Smooth muscle cell (in vitro differentiated cells): ENCODE results near the gene LYRM4. TPM values are rescaled to one million over a fixed set of nuclear protein-coding genes. Genes with fewer than 3 reads are reported as not detected.

Experiments used
- DNase-seq: peaks from one replicate; lab custom pipeline; 2025; ENCODE audit not compliant: unreplicated experiment; lab: John Stamatoyannopoulos, UW
- H2AFZ ChIP-seq: fragments of 200-600 bp; sonication (generic); 2 replicates; pipeline ENCODE4 v1.6.0; 2016; ENCODE audit warnings: antibody characterized with exemption, low read depth, mild to moderate bottlenecking
- H3F3A ChIP-seq: fragments of 200-600 bp; sonication (generic); 2 replicates; pipeline ENCODE4 v1.6.0; 2017; ENCODE audit warnings: antibody characterized with exemption, low read depth
- H3K27ac ChIP-seq: fragments of 200-600 bp; sonication (generic); 2 replicates; pipeline ENCODE4 v1.5.1; 2016; ENCODE audit warnings: low read depth, mild to moderate bottlenecking
- H3K27me3 ChIP-seq: fragments of 200-600 bp; sonication (generic); 2 replicates; pipeline ENCODE4 v1.6.1; 2016; ENCODE audit warnings: low read depth, mild to moderate bottlenecking
- H3K36me3 ChIP-seq: fragments of 200-600 bp; sonication (generic); 2 replicates; pipeline ENCODE4 v1.5.1; 2016; ENCODE audit warnings: low read depth
- H3K4me1 ChIP-seq: fragments of 200-600 bp; sonication (generic); 2 replicates; pipeline ENCODE4 v1.5.1; 2016; ENCODE audit warnings: low read depth
- H3K4me2 ChIP-seq: fragments of 200-600 bp; sonication (generic); 2 replicates; pipeline ENCODE4 v1.6.0; 2016; ENCODE audit warnings: mild to moderate bottlenecking
- H3K4me3 ChIP-seq: fragments of 200-600 bp; sonication (generic); 2 replicates; pipeline ENCODE4 v1.5.1; 2016; ENCODE audit warnings: mild to moderate bottlenecking
- H3K79me2 ChIP-seq: fragments of 200-600 bp; sonication (generic); 2 replicates; pipeline ENCODE4 v1.6.0; 2016; ENCODE audit warnings: low read depth, mild to moderate bottlenecking
- H3K9ac ChIP-seq: fragments of 200-600 bp; sonication (generic); 2 replicates; pipeline ENCODE4 v1.6.0; 2016; ENCODE audit warnings: low read depth
- H3K9me3 ChIP-seq: fragments of 200-600 bp; sonication (generic); replicated peaks from 2 replicates; pipeline ENCODE4 v1.5.1; 2016; ENCODE audit warnings: low read depth
- H4K20me1 ChIP-seq: fragments of 200-600 bp; sonication (generic); 2 replicates; pipeline ENCODE4 v1.6.0; 2016; ENCODE audit warnings: low read depth
- WGBS: methylation state at CpG from one replicate; pipeline ENCODE4 v1.1.7; 2016; ENCODE audit warnings: low lambda C conversion rate; 5-methylcytosine and 5-hydroxymethylcytosine counted together
- polyA plus RNA-seq: library from polyadenylated mRNA; unstranded; fragments of >200 nt; fragmentation: Nextera tagmentation; extraction: Ambion mirVana; gene quantifications from 2 replicates; pipeline ENCODE4 v1.2.1, GENCODE V29; 2016
- total RNA-seq: library from RNA; depleted of rRNA; stranded (reverse); fragments of >200 nt; gene quantifications from 2 replicates; pipeline ENCODE4 v1.2.3, GENCODE V29; 2014
- TF ChIP-seq, protein P1 (sequence below): fragments of 200-600 bp; sonication (generic); IDR thresholded peaks from 2 replicates; pipeline ENCODE4 v1.5.1; 2017; ENCODE audit warnings: borderline replicate concordance, mild to moderate bottlenecking, antibody characterized with exemption; ENCODE audit not compliant: insufficient read depth, poor library complexity, severe bottlenecking

Gene LYRM4
- total and polyA plus RNA-seq, 2 experiments from 2014 or later, result 26.1 to 27.1 TPM

DNA sequence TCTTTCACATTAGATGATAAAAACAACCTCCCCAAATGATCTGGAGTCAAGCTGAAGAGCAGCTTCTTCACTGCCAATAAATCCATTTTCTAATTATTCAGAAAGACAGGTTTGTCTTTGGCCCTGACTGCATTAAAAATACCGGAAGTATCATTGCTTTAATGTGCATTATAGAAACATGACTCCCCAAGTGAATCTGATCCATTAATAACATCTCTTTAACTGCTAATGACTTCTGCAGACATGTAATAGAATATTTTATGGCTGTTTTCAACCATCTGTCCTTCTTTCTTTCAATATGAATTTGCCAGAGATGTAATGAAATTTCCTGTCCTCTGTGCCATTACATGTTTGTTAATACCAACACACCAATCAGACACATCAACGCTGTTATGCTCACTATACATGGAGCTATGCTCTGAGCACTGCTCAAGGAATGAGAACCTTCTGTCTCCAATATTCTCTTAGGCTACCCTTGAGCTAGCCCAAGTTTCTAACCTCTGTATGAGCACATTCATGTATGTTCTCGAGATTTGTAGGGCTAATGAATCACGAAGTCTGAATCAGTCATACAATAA is 87.8 kb downstream of the LYRM4 start:
- Histone ChIP-seq H3K4me2 (no peak overlapping the region), H3K4me1 (peaks cover 6% of the 10 kb centered on the region), H2AFZ (no peak overlapping the region), H4K20me1 (no peaks in the 10 kb centered on the region), H3K9ac (no peak overlapping the region), H3K4me3 (no peak overlapping the region), H3K36me3 (no peaks in the 10 kb centered on the region), H3F3A (no peaks in the 10 kb centered on the region), H3K27me3 (no peaks in the 10 kb centered on the region), H3K27ac (no peak overlapping the region), H3K9me3 (no peaks in the 10 kb centered on the region), H3K79me2 (no peaks in the 10 kb centered on the region)
- TF ChIP-seq, protein P1, sequence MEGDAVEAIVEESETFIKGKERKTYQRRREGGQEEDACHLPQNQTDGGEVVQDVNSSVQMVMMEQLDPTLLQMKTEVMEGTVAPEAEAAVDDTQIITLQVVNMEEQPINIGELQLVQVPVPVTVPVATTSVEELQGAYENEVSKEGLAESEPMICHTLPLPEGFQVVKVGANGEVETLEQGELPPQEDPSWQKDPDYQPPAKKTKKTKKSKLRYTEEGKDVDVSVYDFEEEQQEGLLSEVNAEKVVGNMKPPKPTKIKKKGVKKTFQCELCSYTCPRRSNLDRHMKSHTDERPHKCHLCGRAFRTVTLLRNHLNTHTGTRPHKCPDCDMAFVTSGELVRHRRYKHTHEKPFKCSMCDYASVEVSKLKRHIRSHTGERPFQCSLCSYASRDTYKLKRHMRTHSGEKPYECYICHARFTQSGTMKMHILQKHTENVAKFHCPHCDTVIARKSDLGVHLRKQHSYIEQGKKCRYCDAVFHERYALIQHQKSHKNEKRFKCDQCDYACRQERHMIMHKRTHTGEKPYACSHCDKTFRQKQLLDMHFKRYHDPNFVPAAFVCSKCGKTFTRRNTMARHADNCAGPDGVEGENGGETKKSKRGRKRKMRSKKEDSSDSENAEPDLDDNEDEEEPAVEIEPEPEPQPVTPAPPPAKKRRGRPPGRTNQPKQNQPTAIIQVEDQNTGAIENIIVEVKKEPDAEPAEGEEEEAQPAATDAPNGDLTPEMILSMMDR, result no peak
- no peak for DNase-seq
- 92% methylated on average over 4 of the region's 4 CpGs for WGBS

DNA sequence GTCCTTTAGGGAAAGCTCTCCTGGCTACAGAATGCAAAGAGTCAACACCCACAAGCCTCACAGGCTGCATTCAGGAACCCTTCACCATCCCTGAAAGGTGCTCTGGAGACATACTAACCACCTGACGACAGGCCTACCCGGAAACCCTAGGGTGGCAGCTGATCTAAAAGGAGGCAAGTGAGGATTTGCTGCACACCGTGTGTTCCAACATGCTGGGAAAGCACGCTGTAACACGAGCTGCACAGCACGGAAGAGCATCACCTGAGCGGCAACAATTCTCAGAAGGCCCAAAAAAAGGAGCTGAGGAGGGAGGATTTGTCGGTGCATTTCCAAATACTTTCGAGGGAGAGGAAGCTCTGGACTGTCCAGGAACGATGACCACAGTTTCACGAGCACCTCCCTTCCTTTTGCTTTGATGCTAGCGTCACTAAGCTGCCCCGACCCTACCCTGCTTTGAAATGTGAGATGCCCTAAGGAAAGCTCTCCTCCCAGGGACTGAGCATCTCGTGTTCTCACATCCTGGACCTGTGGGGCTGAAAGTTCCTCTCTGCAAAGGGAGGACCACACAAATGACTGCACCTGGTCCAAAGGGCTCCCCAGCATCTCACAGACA is 88.6 kb downstream of the LYRM4 start:
- no peaks in the 10 kb centered on the region for H3F3A ChIP-seq
- no peaks in the 10 kb centered on the region for H3K79me2 ChIP-seq
- no peak overlapping the region for H2AFZ ChIP-seq
- H3K4me3 ChIP-seq, result no peak overlapping the region
- no peaks in the 10 kb centered on the region for H3K36me3 ChIP-seq
- no peak overlapping the region for H3K27ac ChIP-seq
- H3K9me3 ChIP-seq, result no peaks in the 10 kb centered on the region
- TF ChIP-seq, protein P1, result no peak
- DNase-seq, result no peak
- WGBS, result 84% methylated on average over 14 of the region's 14 CpGs
- no peak overlapping the region for H3K4me2 ChIP-seq
- no peak overlapping the region for H3K9ac ChIP-seq
- peaks cover 6% of the 10 kb centered on the region for H3K4me1 ChIP-seq
- H4K20me1 ChIP-seq, result no peaks in the 10 kb centered on the region
- no peaks in the 10 kb centered on the region for H3K27me3 ChIP-seq

DNA sequence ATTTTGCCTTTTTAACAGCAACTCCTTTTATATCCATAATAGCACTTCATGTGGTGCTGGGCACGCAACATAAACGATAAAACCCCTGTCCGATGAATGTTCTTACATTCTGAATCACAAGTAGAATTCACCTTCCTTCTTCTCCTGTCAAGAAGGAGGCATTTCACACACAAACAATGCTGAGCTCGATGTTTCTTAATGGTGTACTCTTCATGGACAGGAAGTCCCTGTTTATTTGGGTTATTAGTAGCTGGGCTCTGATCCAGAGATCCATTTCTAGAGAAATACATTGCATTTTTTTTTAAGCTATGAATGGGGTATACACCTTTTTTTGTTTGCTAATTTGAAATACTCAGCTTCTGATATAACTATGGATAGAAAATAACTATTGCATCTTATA is 93.2 kb downstream of the LYRM4 start:
- Histone ChIP-seq H4K20me1 (no peaks in the 10 kb centered on the region), H3K36me3 (no peaks in the 10 kb centered on the region), H3F3A (no peaks in the 10 kb centered on the region), H3K79me2 (no peaks in the 10 kb centered on the region), H3K9me3 (no peaks in the 10 kb centered on the region), H3K27ac (no peak overlapping the region), H3K27me3 (no peaks in the 10 kb centered on the region), H2AFZ (no peak overlapping the region), H3K4me1 (no peaks in the 10 kb centered on the region), H3K4me3 (no peak overlapping the region), H3K9ac (no peak overlapping the region), H3K4me2 (no peak overlapping the region)
- no peak for DNase-seq
- TF ChIP-seq, protein P1, result no peak
- WGBS, result 93% methylated on average over 4 of the region's 4 CpGs

DNA sequence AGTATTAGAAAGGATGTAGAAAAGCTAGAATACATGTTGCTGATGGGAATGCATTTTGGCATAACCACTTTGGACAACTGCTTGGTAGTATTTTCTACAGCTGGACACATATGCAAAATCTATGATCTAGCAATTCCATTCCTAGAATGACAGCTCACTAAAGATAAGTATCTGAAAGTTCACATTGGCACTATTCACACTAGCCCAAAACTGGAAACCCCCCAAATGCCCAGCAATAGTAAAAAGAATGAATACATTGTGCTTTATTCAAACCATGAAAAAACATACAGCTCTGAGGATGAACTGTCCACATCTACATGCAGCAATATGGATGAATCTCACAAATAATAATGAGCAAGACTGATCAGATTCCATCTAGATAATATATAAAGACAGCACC is 96.7 kb downstream of the LYRM4 start:
- Histone ChIP-seq H2AFZ (no peak overlapping the region), H3K9ac (no peak overlapping the region), H4K20me1 (peaks cover under 1% of the 10 kb centered on the region), H3K4me2 (no peak overlapping the region), H3K27ac (no peak overlapping the region), H3K4me1 (no peaks in the 10 kb centered on the region), H3K9me3 (no peaks in the 10 kb centered on the region), H3K79me2 (no peaks in the 10 kb centered on the region), H3K27me3 (no peaks in the 10 kb centered on the region), H3F3A (no peaks in the 10 kb centered on the region), H3K36me3 (no peaks in the 10 kb centered on the region), H3K4me3 (no peak overlapping the region)
- DNase-seq, result no peak
- TF ChIP-seq, protein P1, result no peak
